K562 treated with DMSO at 1 percent for 48 hours (cell line): ENCODE results near the gene ARHGEF19. TPM values are rescaled to one million over a fixed set of nuclear protein-coding genes. Genes with fewer than 3 reads are reported as not detected.

Experiments used
- total RNA-seq: library from RNA; unstranded; fragments of 300-600 nt; gene quantifications from 2 replicates; pipeline ENCODE4 v1.2.3, GENCODE V29; 2022; ENCODE audit warnings: low replicate concordance; ENCODE audit errors: extremely low read depth

The ARHGEF19 gene
- not detected in 2 replicates for total RNA-seq

GRCh38 chr1:16212251-16212961 is at the start of gene ARHGEF19:
TSS of gene ARHGEF19 (minus strand) at chr1:16212652. CDS start at chr1:16209054, 3,598 bp downstream.

GRCh38 chr1:16236511-16237342 is 24.3 kb upstream of the ARHGEF19 start, which contains the start of gene CPLANE2:
TSS of gene CPLANE2 (minus strand) at chr1:16237183. CDS start at chr1:16236742, 441 bp downstream.

GRCh38 chr1:16155537-16156410 is 56.7 kb downstream of the ARHGEF19 start, which contains the start of gene EPHA2:
TSS of gene EPHA2 (minus strand) at chr1:16156069. CDS start at chr1:16155932, 137 bp downstream.

Other genes with a start within 250 kb of the ARHGEF19 start
- not detected in 2 replicates for gene ZBTB17, start 236.6 kb downstream of the ARHGEF19 start, total RNA-seq
- not detected in 2 replicates for gene SRARP, start 208.4 kb downstream of the ARHGEF19 start, total RNA-seq
- gene HSPB7, start 194.6 kb downstream of the ARHGEF19 start, total RNA-seq = not detected in 2 replicates
- not detected in 2 replicates for gene CLCNKA, start 190.6 kb downstream of the ARHGEF19 start, total RNA-seq
- not detected in 2 replicates for gene CLCNKB, start 168.9 kb downstream of the ARHGEF19 start, total RNA-seq
- not detected in 2 replicates for gene FAM131C, start 139.0 kb downstream of the ARHGEF19 start, total RNA-seq
- gene EPHA2, start 56.6 kb downstream of the ARHGEF19 start, total RNA-seq = not detected in 2 replicates
- gene CPLANE2, start 24.5 kb upstream of the ARHGEF19 start, total RNA-seq = not detected in 2 replicates
- not detected in 2 replicates for gene FBXO42, start 139.8 kb upstream of the ARHGEF19 start, total RNA-seq
- gene SZRD1, start 154.6 kb upstream of the ARHGEF19 start, total RNA-seq = not detected in 2 replicates
- gene SPATA21, start 224.8 kb upstream of the ARHGEF19 start, total RNA-seq = not detected in 2 replicates
- not detected in 2 replicates for gene NECAP2, start 228.1 kb upstream of the ARHGEF19 start, total RNA-seq